ENCODE measurements around the gene CYGB. TPM values are rescaled to one million over a fixed set of nuclear protein-coding genes. Genes with fewer than 3 reads are reported as not detected.

The CYGB gene
- total RNA-seq, result 34.2 TPM
- long read RNA-seq, transcript CYGB-201 (4 exons, 2,158 nt), result major isoform, 37 of 46 reads
- long read RNA-seq, partial matches to known transcripts, result 3 of 46 reads
- long read RNA-seq, other reads (novel, unspliced or antisense), result 6 of 46 reads

- intact Hi-C loops (cut with DNase I), result no loop called here
- ATAC-seq (ENCODE audit: poor library complexity) (peak; percentile 72), DNase-seq (peak; percentile 74)
These were observed at the start of gene CYGB for GRCh38 chr17:76537578-76538280. Gene CYGB, minus strand, starts transcription at chr17:76537709. Its CDS starts 167 bp downstream, at chr17:76537542.

GRCh38 chr17:76586741-76587487 is 49.4 kb upstream of the CYGB start:
- intact Hi-C loops (cut with DNase I), result loop anchor here (10.0 kb wide), 1 partner anchor 62 kb away; no protein-coding TSS in a partner anchor
- no peak for ATAC-seq (ENCODE audit: poor library complexity)
- DNase-seq, result no peak

GRCh38 chr17:76585649-76586593 is 48.4 kb upstream of the CYGB start, which contains the start of gene ST6GALNAC2:
Gene ST6GALNAC2, minus strand, starts transcription at chr17:76585860. Its CDS starts 52 bp downstream, at chr17:76585808.
- intact Hi-C loops (cut with DNase I), result loop anchor here (10.0 kb wide), 1 partner anchor 61 kb away; no protein-coding TSS in a partner anchor
- DNase-seq (peak; percentile 79), ATAC-seq (ENCODE audit: poor library complexity) (peak; percentile 93)

- ATAC-seq (ENCODE audit: poor library complexity), result peak; percentile 57
- intact Hi-C loops (cut with DNase I), result loop anchor here (10.0 kb wide), 1 partner anchor 60 kb away; no protein-coding TSS in a partner anchor
- peak; percentile 49 for DNase-seq
These were observed 47.6 kb upstream of the CYGB start for GRCh38 chr17:76585033-76585648.

- intact Hi-C loops (cut with DNase I), result loop anchor here (10.0 kb wide), 1 partner anchor 60 kb away; no protein-coding TSS in a partner anchor
- ATAC-seq (ENCODE audit: poor library complexity) (no peak), DNase-seq (no peak)
These were observed 47.0 kb upstream of the CYGB start for GRCh38 chr17:76584427-76585032.

- ATAC-seq (ENCODE audit: poor library complexity), result no peak
- DNase-seq, result no peak
- intact Hi-C loops (cut with DNase I), result loop anchor here (10.0 kb wide), 1 partner anchor 58 kb away; no protein-coding TSS in a partner anchor
These were observed 45.2 kb upstream of the CYGB start for GRCh38 chr17:76582660-76583059.

- no peak for ATAC-seq (ENCODE audit: poor library complexity)
- intact Hi-C loops (cut with DNase I), result loop anchor here (10.0 kb wide), 1 partner anchor 57 kb away; no protein-coding TSS in a partner anchor
- no peak for DNase-seq
These were observed 44.0 kb upstream of the CYGB start for GRCh38 chr17:76581515-76581914.

- intact Hi-C loops (cut with DNase I), result no loop called here
- ATAC-seq (ENCODE audit: poor library complexity), result no peak
- DNase-seq, result no peak
These were observed 41.8 kb upstream of the CYGB start for GRCh38 chr17:76579281-76579680.

- no peak for DNase-seq
- intact Hi-C loops (cut with DNase I), result no loop called here
- no peak for ATAC-seq (ENCODE audit: poor library complexity)
These were observed 40.9 kb upstream of the CYGB start for GRCh38 chr17:76578376-76578775.

- intact Hi-C loops (cut with DNase I), result no loop called here
- ATAC-seq (ENCODE audit: poor library complexity), result no peak
- DNase-seq, result no peak
These were observed 40.4 kb upstream of the CYGB start for GRCh38 chr17:76577876-76578275.

GRCh38 chr17:76576189-76576588 is 38.7 kb upstream of the CYGB start:
- no peak for DNase-seq
- intact Hi-C loops (cut with DNase I), result no loop called here
- ATAC-seq (ENCODE audit: poor library complexity), result no peak

GRCh38 chr17:76575570-76575969 is 38.1 kb upstream of the CYGB start:
- ATAC-seq (ENCODE audit: poor library complexity), result no peak
- intact Hi-C loops (cut with DNase I), result no loop called here
- DNase-seq, result no peak

- intact Hi-C loops (cut with DNase I), result no loop called here
- no peak for DNase-seq
- no peak for ATAC-seq (ENCODE audit: poor library complexity)
These were observed 36.7 kb upstream of the CYGB start for GRCh38 chr17:76574166-76574565.

- intact Hi-C loops (cut with DNase I), result no loop called here
- DNase-seq, result no peak
- no peak for ATAC-seq (ENCODE audit: poor library complexity)
These were observed 35.6 kb upstream of the CYGB start for GRCh38 chr17:76573096-76573495.

GRCh38 chr17:76572201-76572910 is 34.8 kb upstream of the CYGB start:
- intact Hi-C loops (cut with DNase I), result no loop called here
- ATAC-seq (ENCODE audit: poor library complexity), result no peak
- no peak for DNase-seq

- ATAC-seq (ENCODE audit: poor library complexity) (no peak), DNase-seq (no peak)
- intact Hi-C loops (cut with DNase I), result no loop called here
These were observed 33.5 kb upstream of the CYGB start for GRCh38 chr17:76570877-76571471.

GRCh38 chr17:76570457-76570856 is 32.9 kb upstream of the CYGB start:
- intact Hi-C loops (cut with DNase I), result no loop called here
- ATAC-seq (ENCODE audit: poor library complexity), result no peak
- DNase-seq, result no peak

Measured in Right ventricle myocardium superior (tissue), 1 donor.